Panc1 (cell line): ENCODE measurements around the gene ESYT2.

Source experiments
- CTCF ChIP-seq: fragments of 450-650 bp; IDR thresholded peaks from 2 replicates; pipeline ENCODE4 v1.5.1; 2017; ENCODE audit warnings: mild to moderate bottlenecking
- POLR2AphosphoS5 ChIP-seq: IDR thresholded peaks from 2 replicates; pipeline ENCODE4 v1.6.1; 2012; ENCODE audit warnings: mild to moderate bottlenecking, low read depth, low read length, moderate library complexity
- SIN3A ChIP-seq: IDR thresholded peaks from 2 replicates; pipeline ENCODE4 v1.6.1; 2012; ENCODE audit warnings: low read depth, mild to moderate bottlenecking, low read length, moderate library complexity, borderline replicate concordance; ENCODE audit not compliant: insufficient read depth
- TCF7L2 ChIP-seq: IDR thresholded peaks from 2 replicates; pipeline ENCODE4 v1.6.1; 2011; ENCODE audit warnings: mild to moderate bottlenecking, low read depth, low read length, inconsistent platforms
- TF ChIP-seq, protein P1 (sequence below), 2 experiments: IDR thresholded peaks; 2 replicates each; pipeline ENCODE4 v1.6.1; 2011 to 2012; ENCODE audit warnings: low read depth in 2 of 2, control low read depth in 1 of 2, low read length in 1 of 2, mild to moderate bottlenecking in 1 of 2, moderate library complexity in 1 of 2; ENCODE audit not compliant: insufficient read depth in 1 of 2

GRCh38 chr7:158777793-158778192 lies 51.5 kb downstream of the ESYT2 start:
- TF ChIP-seq CTCF = no peak
- TF ChIP-seq, protein P1, sequence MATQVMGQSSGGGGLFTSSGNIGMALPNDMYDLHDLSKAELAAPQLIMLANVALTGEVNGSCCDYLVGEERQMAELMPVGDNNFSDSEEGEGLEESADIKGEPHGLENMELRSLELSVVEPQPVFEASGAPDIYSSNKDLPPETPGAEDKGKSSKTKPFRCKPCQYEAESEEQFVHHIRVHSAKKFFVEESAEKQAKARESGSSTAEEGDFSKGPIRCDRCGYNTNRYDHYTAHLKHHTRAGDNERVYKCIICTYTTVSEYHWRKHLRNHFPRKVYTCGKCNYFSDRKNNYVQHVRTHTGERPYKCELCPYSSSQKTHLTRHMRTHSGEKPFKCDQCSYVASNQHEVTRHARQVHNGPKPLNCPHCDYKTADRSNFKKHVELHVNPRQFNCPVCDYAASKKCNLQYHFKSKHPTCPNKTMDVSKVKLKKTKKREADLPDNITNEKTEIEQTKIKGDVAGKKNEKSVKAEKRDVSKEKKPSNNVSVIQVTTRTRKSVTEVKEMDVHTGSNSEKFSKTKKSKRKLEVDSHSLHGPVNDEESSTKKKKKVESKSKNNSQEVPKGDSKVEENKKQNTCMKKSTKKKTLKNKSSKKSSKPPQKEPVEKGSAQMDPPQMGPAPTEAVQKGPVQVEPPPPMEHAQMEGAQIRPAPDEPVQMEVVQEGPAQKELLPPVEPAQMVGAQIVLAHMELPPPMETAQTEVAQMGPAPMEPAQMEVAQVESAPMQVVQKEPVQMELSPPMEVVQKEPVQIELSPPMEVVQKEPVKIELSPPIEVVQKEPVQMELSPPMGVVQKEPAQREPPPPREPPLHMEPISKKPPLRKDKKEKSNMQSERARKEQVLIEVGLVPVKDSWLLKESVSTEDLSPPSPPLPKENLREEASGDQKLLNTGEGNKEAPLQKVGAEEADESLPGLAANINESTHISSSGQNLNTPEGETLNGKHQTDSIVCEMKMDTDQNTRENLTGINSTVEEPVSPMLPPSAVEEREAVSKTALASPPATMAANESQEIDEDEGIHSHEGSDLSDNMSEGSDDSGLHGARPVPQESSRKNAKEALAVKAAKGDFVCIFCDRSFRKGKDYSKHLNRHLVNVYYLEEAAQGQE (IDR thresholded peaks at IDR 0.05; ENCODE audit: insufficient read depth in 1 of 2, low read depth in 2 of 2, low read length in 1 of 2) = no peak
- TF ChIP-seq POLR2AphosphoS5 = no peak
- no peak for TF ChIP-seq SIN3A
- no peak for TF ChIP-seq TCF7L2
